HS-5 (cell line): ENCODE results near the gene FGF12.
"Not testable (repeated sequence)": the region's sequence is repeated elsewhere in the genome, so short reads cannot be mapped to it uniquely, and the experiment has no call there.

Experiments
- DNase-seq: peaks from one replicate; pipeline ENCODE4 v3.0.0-alpha.2; 2012; ENCODE audit warnings: low read depth

The FGF12 gene

GRCh38 chr3:192578729-192579128 lies 148.6 kb downstream of the FGF12 start:
- no peak for DNase-seq

- no peak for DNase-seq
Measured at GRCh38 chr3:192577811-192578210, 149.5 kb downstream of the FGF12 start.

- DNase-seq, result no peak
Measured at GRCh38 chr3:192577271-192577670, 150.1 kb downstream of the FGF12 start.

GRCh38 chr3:192576704-192577103 lies 150.6 kb downstream of the FGF12 start:
- not testable (repeated sequence) for DNase-seq

GRCh38 chr3:192575879-192576506 lies 151.3 kb downstream of the FGF12 start:
- no peak for DNase-seq

- DNase-seq, result no peak
Measured at GRCh38 chr3:192573240-192573639, 154.1 kb downstream of the FGF12 start.

- peak; percentile 24 for DNase-seq
Measured at GRCh38 chr3:192570821-192571791, 156.2 kb downstream of the FGF12 start.

GRCh38 chr3:192570315-192570714 lies 157.0 kb downstream of the FGF12 start:
- DNase-seq, result no peak

- DNase-seq, result peak; percentile 44
Measured at GRCh38 chr3:192566706-192567290, 160.5 kb downstream of the FGF12 start.

GRCh38 chr3:192564611-192565010 lies 162.7 kb downstream of the FGF12 start:
- DNase-seq, result no peak

- DNase-seq, result no peak
Measured at GRCh38 chr3:192563417-192563816, 163.9 kb downstream of the FGF12 start.

- no peak for DNase-seq
Measured at GRCh38 chr3:192553707-192554106, 173.6 kb downstream of the FGF12 start.

- DNase-seq, result no peak
Measured at GRCh38 chr3:192550356-192550755, 177.0 kb downstream of the FGF12 start.

- DNase-seq, result no peak
Measured at GRCh38 chr3:192545333-192545732, 182.0 kb downstream of the FGF12 start.

GRCh38 chr3:192543163-192543562 lies 184.2 kb downstream of the FGF12 start:
- no peak for DNase-seq

GRCh38 chr3:192516820-192517219 lies 210.5 kb downstream of the FGF12 start:
- no peak for DNase-seq

- no peak for DNase-seq
Measured at GRCh38 chr3:192515664-192516045, 211.7 kb downstream of the FGF12 start.

GRCh38 chr3:192514754-192515663 lies 212.3 kb downstream of the FGF12 start:
- no peak for DNase-seq

GRCh38 chr3:192514081-192514753 lies 213.1 kb downstream of the FGF12 start:
- DNase-seq, result no peak

- DNase-seq, result no peak
Measured at GRCh38 chr3:192505731-192506130, 221.6 kb downstream of the FGF12 start.

GRCh38 chr3:192501401-192501800 lies 225.9 kb downstream of the FGF12 start:
- DNase-seq, result no peak
